Measurements from ENCODE around the gene GRIP2.

The GRIP2 gene

DNA sequence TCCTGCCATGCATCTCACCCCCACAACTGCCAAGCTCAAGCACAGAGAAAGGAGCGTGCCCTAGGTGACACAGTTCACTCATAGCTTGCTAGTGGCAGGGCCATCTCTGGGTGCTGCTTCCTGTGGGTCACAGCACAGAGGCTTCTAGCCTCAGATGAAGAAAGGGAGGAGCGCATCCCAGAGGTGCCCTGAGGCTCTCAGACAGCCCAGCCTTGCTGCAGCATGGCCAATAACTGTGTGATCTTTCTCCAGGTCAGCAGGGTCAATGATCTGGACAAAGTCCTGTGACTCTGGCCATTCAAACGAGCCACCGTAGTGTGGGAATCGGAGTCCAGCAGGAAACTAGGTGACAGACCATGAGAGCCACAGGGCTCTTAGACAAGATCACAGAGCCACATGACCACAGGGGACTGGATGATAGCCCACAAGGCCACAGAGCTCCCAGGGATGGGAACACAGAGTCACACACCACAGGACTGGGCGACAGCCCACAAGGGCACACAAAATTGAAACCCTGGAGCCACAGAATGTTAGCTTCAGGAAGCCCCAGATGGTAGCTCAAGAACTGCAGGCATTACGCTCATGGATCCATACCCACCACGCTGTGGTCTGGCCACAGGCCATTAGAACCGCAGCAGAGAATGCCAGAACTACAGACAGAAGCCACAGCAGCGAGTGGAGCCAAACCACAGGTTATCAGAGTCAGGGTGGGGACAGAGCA, 25.9 kb upstream of the GRIP2 start:
- Histone ChIP-seq H3K27ac (ENCODE audit: extremely low read depth, low read depth, low read length) (no peak overlapping the region), H3K4me1 (ENCODE audit: control insufficient read depth, insufficient read depth, low read length) (no peaks in the 10 kb centered on the region), H3K4me3 (ENCODE audit: low read depth, low read length) (no peak overlapping the region), H3K9me3 (ENCODE audit: control insufficient read depth, insufficient read depth, low read depth, low read length) (no peaks in the 10 kb centered on the region), H3K36me3 (ENCODE audit: control insufficient read depth in 2 of 2, insufficient read depth in 1 of 2, low read length in 2 of 2) (no peaks in the 10 kb centered on the region)
- POLR2A ChIA-PET = no interaction called here
- CTCF ChIA-PET = interaction anchor here (1.5 kb wide), 1 partner anchor 57 kb away, joined by 5 read pairs; no protein-coding TSS in a partner anchor
- TF ChIP-seq ZNF623 (tag by site-specific recombination; IDR thresholded peaks at IDR 0.05) (peak; percentile 44), KLF17 (tag by site-specific recombination; IDR thresholded peaks at IDR 0.05) (no peak)

GRCh38 chr3:14564741-14565140, 24.6 kb upstream of the GRIP2 start:
- Histone ChIP-seq H3K27ac (ENCODE audit: extremely low read depth, low read depth, low read length) (no peak overlapping the region), H3K4me3 (ENCODE audit: low read depth, low read length) (no peak overlapping the region), H3K4me1 (ENCODE audit: control insufficient read depth, insufficient read depth, low read length) (no peaks in the 10 kb centered on the region), H3K9me3 (ENCODE audit: control insufficient read depth, insufficient read depth, low read depth, low read length) (no peaks in the 10 kb centered on the region), H3K36me3 (ENCODE audit: control insufficient read depth in 2 of 2, insufficient read depth in 1 of 2, low read length in 2 of 2) (no peaks in the 10 kb centered on the region)
- CTCF ChIA-PET = interaction anchor here (1.5 kb wide), 1 partner anchor 56 kb away, joined by 5 read pairs; no protein-coding TSS in a partner anchor
- POLR2A ChIA-PET = no interaction called here
- peak; percentile 43; the same call in 1 of the 2 replicates for TF ChIP-seq KLF1 (tag by site-specific recombination; IDR thresholded peaks at IDR 0.05)
- TF ChIP-seq ZNF211 (tag by site-specific recombination; IDR thresholded peaks at IDR 0.05; ENCODE audit: low read depth) = no peak

DNA sequence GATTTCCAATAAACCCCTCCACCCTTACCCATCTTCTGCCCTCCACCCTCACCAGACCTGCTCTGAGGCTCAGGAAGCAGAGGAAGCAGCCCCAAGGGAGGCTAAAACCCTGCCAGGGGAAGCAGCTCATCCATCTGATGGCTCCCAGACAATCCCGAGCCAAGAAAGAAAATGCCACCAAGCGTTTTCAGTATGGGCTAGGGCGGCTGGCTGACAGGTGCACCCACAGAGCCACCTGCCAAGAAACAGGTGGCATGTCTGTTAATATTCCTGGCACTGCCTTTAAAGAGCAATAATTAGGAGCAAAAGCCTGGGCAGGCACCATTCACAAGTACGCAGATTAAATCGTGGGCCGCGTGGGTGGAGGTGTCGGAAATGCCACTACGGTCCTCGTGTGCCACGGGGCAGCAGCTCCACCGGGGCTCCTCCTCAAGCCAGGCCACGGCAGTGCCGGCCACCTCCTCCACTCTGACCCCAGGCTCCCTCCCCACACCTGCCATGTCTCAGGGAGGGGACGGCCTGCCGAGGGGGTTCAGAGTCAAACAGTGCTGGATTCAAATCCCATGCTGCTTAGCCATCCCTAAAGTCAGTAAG, 23.9 kb upstream of the GRIP2 start:
- Histone ChIP-seq H3K4me1 (ENCODE audit: control insufficient read depth, insufficient read depth, low read length) (no peaks in the 10 kb centered on the region), H3K27ac (ENCODE audit: extremely low read depth, low read depth, low read length) (no peak overlapping the region), H3K9me3 (ENCODE audit: control insufficient read depth, insufficient read depth, low read depth, low read length) (no peaks in the 10 kb centered on the region), H3K36me3 (ENCODE audit: control insufficient read depth in 2 of 2, insufficient read depth in 1 of 2, low read length in 2 of 2) (no peaks in the 10 kb centered on the region), H3K4me3 (ENCODE audit: low read depth, low read length) (no peak overlapping the region)
- TF ChIP-seq ZNF610 (tag by site-specific recombination; IDR thresholded peaks at IDR 0.05; ENCODE audit: borderline replicate concordance) = no peak
- TF ChIP-seq ZNF335 (tag by site-specific recombination; conservative IDR thresholded peaks at IDR 0.05) = no peak
- no peak for TF ChIP-seq ZFP69B (tag by site-specific recombination; IDR thresholded peaks at IDR 0.05)
- no peak for TF ChIP-seq ZNF654 (tag by site-specific recombination; IDR thresholded peaks at IDR 0.05; ENCODE audit: low read depth)
- TF ChIP-seq ZNF768 (tag by site-specific recombination; IDR thresholded peaks at IDR 0.05) = no peak
- TF ChIP-seq ZNF248 (tag by site-specific recombination; IDR thresholded peaks at IDR 0.05) = no peak
- TF ChIP-seq GLI2 (tag by site-specific recombination; IDR thresholded peaks at IDR 0.05; ENCODE audit: borderline replicate concordance, low read depth) = no peak
- TF ChIP-seq ZNF23 (tag by site-specific recombination; IDR thresholded peaks at IDR 0.05; ENCODE audit: borderline replicate concordance) = no peak
- CTCF ChIA-PET = no interaction called here
- POLR2A ChIA-PET = interaction anchor here (0.6 kb wide), 1 partner anchor 143 kb away, joined by 6 read pairs; no protein-coding TSS in a partner anchor

- Histone ChIP-seq H3K27ac (ENCODE audit: extremely low read depth, low read depth, low read length) (no peak overlapping the region), H3K4me1 (ENCODE audit: control insufficient read depth, insufficient read depth, low read length) (no peaks in the 10 kb centered on the region), H3K36me3 (ENCODE audit: control insufficient read depth in 2 of 2, insufficient read depth in 1 of 2, low read length in 2 of 2) (no peaks in the 10 kb centered on the region), H3K9me3 (ENCODE audit: control insufficient read depth, insufficient read depth, low read depth, low read length) (no peaks in the 10 kb centered on the region), H3K4me3 (ENCODE audit: low read depth, low read length) (no peak overlapping the region)
- CTCF ChIA-PET = interaction anchor here (1.1 kb wide), 1 partner anchor 13 kb away, joined by 3 read pairs; no protein-coding TSS in a partner anchor
- POLR2A ChIA-PET = no interaction called here
- TF ChIP-seq ZNF792 (tag by site-specific recombination; IDR thresholded peaks at IDR 0.05) = no peak
- TF ChIP-seq ZNF223 (tag by site-specific recombination; IDR thresholded peaks at IDR 0.05) = no peak
- TF ChIP-seq HOXA7 (CRISPR knock-in tag; IDR thresholded peaks at IDR 0.05; ENCODE audit: borderline replicate concordance) = no peak
- no peak for TF ChIP-seq ZNF37A (tag by site-specific recombination; IDR thresholded peaks at IDR 0.05)
- TF ChIP-seq TCF7L2 (IDR thresholded peaks at IDR 0.05; ENCODE audit: borderline replicate concordance, low read depth, low read length) = no peak
- TF ChIP-seq, protein P1, sequence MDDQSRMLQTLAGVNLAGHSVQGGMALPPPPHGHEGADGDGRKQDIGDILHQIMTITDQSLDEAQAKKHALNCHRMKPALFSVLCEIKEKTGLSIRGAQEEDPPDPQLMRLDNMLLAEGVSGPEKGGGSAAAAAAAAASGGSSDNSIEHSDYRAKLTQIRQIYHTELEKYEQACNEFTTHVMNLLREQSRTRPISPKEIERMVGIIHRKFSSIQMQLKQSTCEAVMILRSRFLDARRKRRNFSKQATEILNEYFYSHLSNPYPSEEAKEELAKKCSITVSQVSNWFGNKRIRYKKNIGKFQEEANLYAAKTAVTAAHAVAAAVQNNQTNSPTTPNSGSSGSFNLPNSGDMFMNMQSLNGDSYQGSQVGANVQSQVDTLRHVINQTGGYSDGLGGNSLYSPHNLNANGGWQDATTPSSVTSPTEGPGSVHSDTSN (CRISPR knock-in tag; IDR thresholded peaks at IDR 0.05) = no peak
- TF ChIP-seq ZNF423 (tag by site-specific recombination; IDR thresholded peaks at IDR 0.05) = no peak
- TF ChIP-seq YY2 (tag by site-specific recombination; IDR thresholded peaks at IDR 0.05) = no peak
- no peak for TF ChIP-seq ZNF175 (tag by site-specific recombination; IDR thresholded peaks at IDR 0.05)
- no peak for TF ChIP-seq ELK4 (IDR thresholded peaks at IDR 0.05; ENCODE audit: borderline replicate concordance, low read depth, low read length)
These were observed 22.2 kb upstream of the GRIP2 start for GRCh38 chr3:14562121-14562890.
